Measurements from ENCODE around the gene PUS1.

GRCh38 chr12:131914179-131914702 is 14.8 kb upstream of the PUS1 start:
- no peak for TF ChIP-seq EZH2 (IDR thresholded peaks at IDR 0.05; ENCODE audit: low read length, unreplicated experiment)
- no peak for TF ChIP-seq CTCF (conservative IDR thresholded peaks at IDR 0.05; ENCODE audit: low read depth, low read length)
- no peak for TF ChIP-seq EZH2phosphoT487 (IDR thresholded peaks at IDR 0.05; ENCODE audit: borderline replicate concordance, low read length)
